ENCODE measurements around the gene WNT9B.

The WNT9B gene

GRCh38 chr17:46869296-46869695, 17.9 kb downstream of the WNT9B start:
- TF ChIP-seq ZFX (IDR thresholded peaks at IDR 0.05; ENCODE audit: borderline replicate concordance): no peak
- no peak overlapping the region for H3K27ac ChIP-seq

- no peak for TF ChIP-seq ZFX (IDR thresholded peaks at IDR 0.05; ENCODE audit: borderline replicate concordance)
- TF ChIP-seq CTCF (IDR thresholded peaks at IDR 0.05): no peak
- no peak overlapping the region for H3K27ac ChIP-seq
Measured at GRCh38 chr17:46869975-46870803, 18.8 kb downstream of the WNT9B start.

GRCh38 chr17:46872421-46872820, 21.0 kb downstream of the WNT9B start:
- TF ChIP-seq CTCF (IDR thresholded peaks at IDR 0.05): no peak
- TF ChIP-seq ZFX (IDR thresholded peaks at IDR 0.05; ENCODE audit: borderline replicate concordance): no peak
- H3K27ac ChIP-seq: no peak overlapping the region

- TF ChIP-seq CTCF (IDR thresholded peaks at IDR 0.05): no peak
- no peak for TF ChIP-seq ZFX (IDR thresholded peaks at IDR 0.05; ENCODE audit: borderline replicate concordance)
- no peak overlapping the region for H3K27ac ChIP-seq
Measured at GRCh38 chr17:46873941-46874645, 22.7 kb downstream of the WNT9B start.

- TF ChIP-seq CTCF (IDR thresholded peaks at IDR 0.05) (no peak), ZFX (IDR thresholded peaks at IDR 0.05; ENCODE audit: borderline replicate concordance) (no peak)
Measured at GRCh38 chr17:46874906-46875305, 23.5 kb downstream of the WNT9B start.

GRCh38 chr17:46875849-46876352, 24.5 kb downstream of the WNT9B start:
- TF ChIP-seq CTCF (IDR thresholded peaks at IDR 0.05): no peak
- no peak for TF ChIP-seq ZFX (IDR thresholded peaks at IDR 0.05; ENCODE audit: borderline replicate concordance)
- no peak overlapping the region for H3K27ac ChIP-seq

More at GRCh38 chr17:46874906-46875305, 23.5 kb downstream of the WNT9B start:
- no peak overlapping the region for H3K27ac ChIP-seq

- TF ChIP-seq CTCF (IDR thresholded peaks at IDR 0.05): peak; percentile 85
- no peak for TF ChIP-seq ZFX (IDR thresholded peaks at IDR 0.05; ENCODE audit: borderline replicate concordance)
- no peak overlapping the region for H3K27ac ChIP-seq
Measured at GRCh38 chr17:46876353-46876887, 25.0 kb downstream of the WNT9B start.
